ENCODE measurements around the gene RAD18.

DNA sequence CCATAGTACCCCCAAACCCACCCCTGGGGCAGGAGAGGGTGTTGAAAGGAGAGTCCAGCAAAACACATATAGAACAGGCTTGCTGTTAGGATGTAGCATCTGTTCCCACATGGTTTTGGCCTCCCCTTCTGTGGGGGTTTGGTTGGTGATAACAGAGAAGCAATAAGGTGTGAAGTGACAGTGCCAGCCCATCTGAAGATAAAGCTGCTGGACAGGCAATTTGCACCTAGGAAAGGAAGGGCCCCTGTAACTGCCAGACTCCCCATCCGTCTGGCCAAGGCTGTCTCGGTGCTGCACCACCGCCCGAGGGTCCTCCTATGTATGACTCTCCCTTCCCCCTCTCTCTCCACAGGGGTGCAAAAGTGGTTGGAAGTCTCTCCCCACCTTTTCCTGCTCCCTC, 99.4 kb downstream of the RAD18 start:
- TF ChIP-seq, protein P1, sequence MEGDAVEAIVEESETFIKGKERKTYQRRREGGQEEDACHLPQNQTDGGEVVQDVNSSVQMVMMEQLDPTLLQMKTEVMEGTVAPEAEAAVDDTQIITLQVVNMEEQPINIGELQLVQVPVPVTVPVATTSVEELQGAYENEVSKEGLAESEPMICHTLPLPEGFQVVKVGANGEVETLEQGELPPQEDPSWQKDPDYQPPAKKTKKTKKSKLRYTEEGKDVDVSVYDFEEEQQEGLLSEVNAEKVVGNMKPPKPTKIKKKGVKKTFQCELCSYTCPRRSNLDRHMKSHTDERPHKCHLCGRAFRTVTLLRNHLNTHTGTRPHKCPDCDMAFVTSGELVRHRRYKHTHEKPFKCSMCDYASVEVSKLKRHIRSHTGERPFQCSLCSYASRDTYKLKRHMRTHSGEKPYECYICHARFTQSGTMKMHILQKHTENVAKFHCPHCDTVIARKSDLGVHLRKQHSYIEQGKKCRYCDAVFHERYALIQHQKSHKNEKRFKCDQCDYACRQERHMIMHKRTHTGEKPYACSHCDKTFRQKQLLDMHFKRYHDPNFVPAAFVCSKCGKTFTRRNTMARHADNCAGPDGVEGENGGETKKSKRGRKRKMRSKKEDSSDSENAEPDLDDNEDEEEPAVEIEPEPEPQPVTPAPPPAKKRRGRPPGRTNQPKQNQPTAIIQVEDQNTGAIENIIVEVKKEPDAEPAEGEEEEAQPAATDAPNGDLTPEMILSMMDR (IDR thresholded peaks at IDR 0.05) = no peak
- no peak for TF ChIP-seq EP300 (IDR thresholded peaks at IDR 0.05)
